Common myeloid progenitor, CD34-positive (primary cell): ENCODE results near the gene HIPK1.

ENCODE experiments used
- CTCF ChIA-PET: fragments of 350-600 bp; sonication (Branson Sonifier 250); formaldehyde crosslinking; loops from one replicate; lab custom pipeline; 2021; ENCODE audit warnings: antibody characterized with exemption; lab: Charles Lee
- POLR2A ChIA-PET: fragments of 350-600 bp; sonication (Branson Sonifier 250); formaldehyde crosslinking; loops from one replicate; lab custom pipeline; 2021; ENCODE audit warnings: antibody characterized with exemption; lab: Charles Lee
- DNase-seq, 3 donors: peaks; one replicate each; pipeline versions ENCODE4 v3.0.0 to v3.0.0-alpha.2; 2013
- H3K27ac ChIP-seq, 2 experiments: 1 replicate in 1 of 2; 2 replicates in 1 of 2; pipeline ENCODE4 v1.7.0; 2013; ENCODE audit warnings: inconsistent platforms in 2 of 2, low read length in 2 of 2, mild to moderate bottlenecking in 2 of 2, low read depth in 1 of 2, moderate library complexity in 1 of 2; ENCODE audit not compliant: severe bottlenecking in 2 of 2, insufficient read depth in 1 of 2, poor library complexity in 1 of 2
- H3K27me3 ChIP-seq, 5 experiments: replicated peaks in 2 of 5; 1 replicate in 3 of 5; 2 replicates in 2 of 5; pipeline versions ENCODE4 v1.6.1 to v1.7.0; 2013; ENCODE audit warnings: low read length in 4 of 5, mild to moderate bottlenecking in 2 of 5, moderate library complexity in 2 of 5, inconsistent platforms in 1 of 5; ENCODE audit not compliant: insufficient read depth in 5 of 5, control insufficient read depth in 4 of 5
- H3K36me3 ChIP-seq, 4 experiments: 1 replicate in 2 of 4; 2 replicates in 2 of 4; pipeline versions ENCODE4 v1.6.1 to v1.7.0; 2013; ENCODE audit warnings: low read length in 3 of 4, control low read depth in 1 of 4, mild to moderate bottlenecking in 1 of 4; ENCODE audit not compliant: control insufficient read depth in 4 of 4, insufficient read depth in 4 of 4
- H3K4me1 ChIP-seq, 4 experiments: 1 replicate in 3 of 4; 2 replicates in 1 of 4; pipeline versions ENCODE4 v1.6.1 to v1.7.1; 2013; ENCODE audit warnings: low read length in 3 of 4, mild to moderate bottlenecking in 3 of 4, control low read depth in 1 of 4, inconsistent platforms in 1 of 4, moderate library complexity in 1 of 4; ENCODE audit not compliant: control insufficient read depth in 4 of 4, insufficient read depth in 4 of 4; ENCODE audit errors: control extremely low read depth in 1 of 4
- H3K4me3 ChIP-seq, 7 experiments: 1 replicate in 4 of 7; 2 replicates in 3 of 7; pipeline versions ENCODE4 v1.5.1 to v1.7.0; 2013; ENCODE audit warnings: mild to moderate bottlenecking in 7 of 7, low read length in 6 of 7, moderate library complexity in 6 of 7, inconsistent platforms in 2 of 7, low read depth in 2 of 7, control low read depth in 1 of 7; ENCODE audit not compliant: insufficient read depth in 4 of 7, control insufficient read depth in 1 of 7; ENCODE audit errors: extremely low read depth in 1 of 7
- H3K9me3 ChIP-seq, 5 experiments: 1 replicate in 4 of 5; 2 replicates in 1 of 5; pipeline versions ENCODE4 v1.6.1 to v1.7.1; 2013; ENCODE audit warnings: low read length in 4 of 5, mild to moderate bottlenecking in 2 of 5, inconsistent platforms in 1 of 5, low read depth in 1 of 5, moderate library complexity in 1 of 5; ENCODE audit not compliant: control insufficient read depth in 4 of 5, insufficient read depth in 2 of 5; ENCODE audit errors: control extremely low read depth in 1 of 5
- WGBS: methylation state at CpG from one replicate; pipeline ENCODE4 v1.1.5; 2013; ENCODE audit not compliant: insufficient coverage; 5-methylcytosine and 5-hydroxymethylcytosine counted together

The HIPK1 gene

DNA sequence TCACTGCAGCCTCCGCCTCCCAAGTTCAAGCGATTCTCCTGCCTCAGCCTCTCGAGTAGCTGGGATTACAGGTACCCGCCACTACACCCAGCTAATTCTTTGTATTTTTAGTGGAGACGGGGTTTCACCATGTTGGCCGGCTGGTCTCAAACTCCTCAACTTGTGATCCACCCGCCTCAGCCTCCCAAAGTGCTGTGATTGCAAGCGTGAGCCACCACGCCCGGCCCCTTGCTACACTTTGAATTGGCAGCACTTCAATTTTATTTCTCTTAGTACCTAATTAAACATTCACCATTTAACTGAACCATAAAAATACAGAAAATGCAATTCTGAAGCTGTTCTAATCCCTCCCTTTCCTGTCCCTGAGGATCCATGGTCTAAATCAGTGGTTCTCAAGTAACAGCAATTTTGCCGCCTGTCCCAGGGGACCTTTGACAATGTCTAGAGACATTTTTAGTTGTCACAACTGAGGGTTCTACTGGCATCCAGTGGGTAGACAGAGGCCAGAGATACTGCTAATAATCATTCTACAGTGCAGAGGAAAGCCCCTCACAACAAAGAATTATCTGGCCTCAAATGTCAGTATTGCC is 37.4 kb upstream of the HIPK1 start:
- CTCF ChIA-PET, result interaction anchor here (0.7 to 1.2 kb wide), 2 partner anchors 16 to 32 kb away, joined by 3 read pairs; no protein-coding TSS in a partner anchor

DNA sequence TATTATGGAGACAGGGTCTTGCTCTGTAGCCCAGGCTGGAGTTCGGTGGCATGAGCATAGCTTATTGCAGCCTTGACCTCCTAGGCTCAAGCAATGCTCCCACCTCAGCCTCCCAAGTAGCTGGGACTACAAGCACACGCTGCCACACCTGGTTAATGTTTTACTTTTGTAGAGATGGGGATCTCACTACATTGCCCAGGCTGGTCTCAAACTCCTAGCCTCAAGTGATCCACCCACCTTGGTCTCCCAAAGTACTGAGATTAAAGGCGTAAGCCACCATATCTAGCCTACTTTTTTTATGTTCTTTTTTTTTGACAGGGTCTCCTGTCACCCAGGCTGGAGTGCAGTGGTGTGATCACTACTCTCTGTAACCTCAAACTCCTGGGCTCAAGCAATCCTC is 35.9 kb upstream of the HIPK1 start:
- no peak overlapping the region for H3K4me3 ChIP-seq
- 100% methylated on average over 3 of the region's 3 CpGs for WGBS
- H3K27me3 ChIP-seq, result no peaks in the 10 kb centered on the region
- no peaks in the 10 kb centered on the region for H3K4me1 ChIP-seq
- H3K36me3 ChIP-seq, result peaks cover 10 to 36% (median 25%) of the 10 kb centered on the region in 4 experiments
- no peak overlapping the region for H3K27ac ChIP-seq
- DNase-seq, result no peak
- no peaks in the 10 kb centered on the region for H3K9me3 ChIP-seq
- POLR2A ChIA-PET, result no interaction called here
- CTCF ChIA-PET, result interaction anchor here (0.6 to 1.7 kb wide), 6 partner anchors 11 to 58 kb away, joined by 3 to 5 read pairs (median 3); partner anchors contain the start of gene AP4B1

More for the DNA sequence above, 37.4 kb upstream of the HIPK1 start:
- WGBS, result 100% methylated on average over 8 of the region's 11 CpGs
- Histone ChIP-seq H3K4me1 (peaks cover 0 to 2% (median 0%) of the 10 kb centered on the region in 4 experiments), H3K36me3 (peaks cover 9 to 27% (median 17%) of the 10 kb centered on the region in 4 experiments), H3K27me3 (no peaks in the 10 kb centered on the region), H3K9me3 (no peaks in the 10 kb centered on the region), H3K4me3 (no peak overlapping the region), H3K27ac (no peak overlapping the region)
- POLR2A ChIA-PET, result no interaction called here
- no peak for DNase-seq

DNA sequence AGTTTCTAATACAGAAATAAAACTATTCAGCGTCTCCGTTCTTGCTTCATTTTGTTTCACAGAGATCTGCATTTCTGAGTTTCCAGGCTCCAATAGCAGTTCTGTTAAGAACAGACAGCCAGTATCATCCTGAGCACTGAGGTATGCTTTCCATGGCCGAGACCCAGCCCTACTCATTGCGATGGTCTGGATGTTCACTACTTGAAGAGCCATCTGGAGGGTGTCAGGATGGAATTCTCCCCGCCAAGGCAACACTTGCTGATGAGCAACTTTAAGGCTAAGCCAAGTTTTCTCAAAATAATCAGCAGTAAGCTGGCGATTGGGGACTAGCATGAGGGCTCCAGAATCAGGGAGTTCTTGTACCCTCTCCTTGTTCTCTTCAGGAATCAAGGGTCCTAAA is 34.0 kb upstream of the HIPK1 start:
- 96% methylated on average over 6 of the region's 6 CpGs for whole genome bisulfite sequencing
- POLR2A ChIA-PET, result no interaction called here
- H3K27me3 ChIP-seq, result no peaks in the 10 kb centered on the region
- no peaks in the 10 kb centered on the region for H3K9me3 ChIP-seq
- no peaks in the 10 kb centered on the region for H3K4me1 ChIP-seq
- CTCF ChIA-PET, result no interaction called here
- no peak for DNase-seq
- H3K4me3 ChIP-seq, result no peak overlapping the region
- no peak overlapping the region for H3K27ac ChIP-seq
- peaks cover 20 to 54% (median 38%) of the 10 kb centered on the region in 4 experiments for H3K36me3 ChIP-seq

DNA sequence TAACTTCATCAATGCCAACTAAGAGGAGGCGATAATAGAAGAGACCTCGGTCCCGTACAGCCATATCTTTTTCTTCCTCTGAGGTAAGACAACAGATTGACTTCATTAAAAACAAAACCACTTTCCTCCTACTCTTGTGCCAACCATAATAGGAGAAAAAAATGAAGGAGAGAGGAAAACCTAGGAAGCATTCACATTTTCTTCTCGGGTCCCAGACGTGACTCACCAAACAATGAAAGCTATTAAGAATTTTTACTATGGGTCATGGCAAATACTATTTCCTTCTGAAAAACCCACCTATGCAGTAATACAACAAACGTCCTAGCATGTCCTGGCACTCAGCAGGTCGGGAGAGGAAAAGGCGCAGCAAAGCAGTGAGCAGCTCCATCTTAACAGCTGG is 33.2 kb upstream of the HIPK1 start:
- Histone ChIP-seq H3K27me3 (no peaks in the 10 kb centered on the region), H3K4me3 (no peak overlapping the region), H3K36me3 (peaks cover 20 to 59% (median 42%) of the 10 kb centered on the region in 4 experiments), H3K4me1 (no peaks in the 10 kb centered on the region), H3K27ac (no peak overlapping the region), H3K9me3 (no peaks in the 10 kb centered on the region)
- DNase-seq, result no peak
- 100% methylated on average over 2 of the region's 8 CpGs for WGBS
- POLR2A ChIA-PET, result no interaction called here
- CTCF ChIA-PET, result interaction anchor here (0.6 to 1.5 kb wide), 4 partner anchors 8 to 1398 kb away, joined by 3 to 7 read pairs (median 3); partner anchors contain the start of gene BCL2L15

DNA sequence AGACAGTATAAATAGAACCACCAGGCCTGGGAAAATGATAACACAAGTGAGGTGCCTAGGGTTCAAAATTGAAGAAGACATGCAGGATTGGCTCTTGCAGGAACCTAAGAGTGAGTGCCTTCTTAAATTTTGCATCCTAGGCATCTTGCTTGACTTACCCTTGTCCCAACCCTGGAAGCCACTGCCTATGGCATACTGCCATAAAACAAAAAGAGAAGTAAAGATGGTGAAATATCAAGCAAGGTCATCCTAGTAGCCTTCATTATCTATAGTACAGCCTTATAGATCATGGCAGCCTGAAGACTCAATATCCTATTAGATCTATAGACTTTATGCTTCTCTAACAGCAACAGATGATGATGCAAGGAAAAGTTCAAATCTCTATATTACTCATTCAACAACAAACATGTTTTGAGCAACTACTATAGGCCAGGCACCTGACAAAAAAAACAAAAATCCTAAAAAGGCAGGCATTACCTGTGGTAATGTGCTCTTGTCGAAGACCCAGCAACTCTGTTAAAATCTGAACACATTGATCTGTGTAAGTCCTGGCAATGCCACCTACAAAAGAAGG is 30.8 kb upstream of the HIPK1 start:
- WGBS, result no CpG with 5 or more reads among the region's 1 CpG
- H3K27ac ChIP-seq, result no peak overlapping the region
- no peak for DNase-seq
- H3K9me3 ChIP-seq, result no peaks in the 10 kb centered on the region
- H3K27me3 ChIP-seq, result no peaks in the 10 kb centered on the region
- H3K4me3 ChIP-seq, result no peak overlapping the region
- ChIA-PET CTCF (interaction anchor here (1.1 kb wide), 1 partner anchor 32 kb away, joined by 4 read pairs; no protein-coding TSS in a partner anchor), POLR2A (no interaction called here)
- peaks cover 22 to 67% (median 48%) of the 10 kb centered on the region in 4 experiments for H3K36me3 ChIP-seq
- peaks cover 0 to 4% (median 1%) of the 10 kb centered on the region in 4 experiments for H3K4me1 ChIP-seq

DNA sequence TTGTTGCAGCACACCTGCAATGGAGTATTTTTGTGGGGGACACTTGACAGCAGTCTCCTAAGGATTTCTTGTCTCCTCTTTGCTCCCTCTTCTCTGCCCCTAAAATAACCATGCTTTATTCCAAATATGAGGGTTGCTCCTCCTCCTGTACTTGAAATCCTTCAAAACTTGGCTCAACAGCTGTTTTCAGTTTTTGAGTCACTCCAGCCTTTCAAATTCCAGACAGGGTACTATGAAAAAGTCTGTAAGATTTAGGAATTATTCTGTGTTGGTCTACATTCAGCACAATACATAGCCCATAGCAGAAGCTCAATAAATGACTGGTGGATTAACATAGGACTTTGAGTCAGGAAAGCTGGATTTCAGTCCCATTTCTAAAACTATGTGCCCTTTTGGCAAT is 30.0 kb upstream of the HIPK1 start:
- Histone ChIP-seq H3K27me3 (no peaks in the 10 kb centered on the region), H3K36me3 (peaks cover 22 to 65% (median 47%) of the 10 kb centered on the region in 4 experiments), H3K4me1 (peaks cover 7 to 12% (median 9%) of the 10 kb centered on the region in 4 experiments), H3K9me3 (no peaks in the 10 kb centered on the region), H3K4me3 (no peak overlapping the region), H3K27ac (no peak overlapping the region)
- CTCF ChIA-PET, result interaction anchor here (1.1 to 1.6 kb wide), 2 partner anchors 9 to 31 kb away, joined by 3 to 4 read pairs; no protein-coding TSS in a partner anchor
- POLR2A ChIA-PET, result interaction anchor here (0.6 kb wide), 1 partner anchor 63 kb away, joined by 3 read pairs; no protein-coding TSS in a partner anchor
- no peak for DNase-seq

DNA sequence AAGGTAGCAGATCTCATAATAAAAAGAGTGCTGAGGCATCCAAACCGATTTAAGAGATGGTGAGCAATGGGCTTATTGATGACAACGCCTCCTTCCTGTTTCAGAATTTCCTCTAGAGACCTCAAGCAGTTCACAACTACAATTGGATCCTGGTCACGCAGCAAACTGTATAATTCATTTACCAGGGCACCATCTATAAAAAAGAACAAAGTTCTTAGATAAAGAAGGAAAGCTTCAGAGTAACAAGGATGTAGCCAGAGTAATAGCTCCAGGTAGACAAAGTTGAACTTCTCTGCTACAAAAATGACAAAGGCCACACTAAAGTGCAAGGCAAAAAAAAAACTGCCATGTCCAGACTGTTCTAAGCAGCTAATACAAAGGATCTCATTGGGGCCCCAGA is 27.9 kb upstream of the HIPK1 start:
- peaks cover 13 to 20% (median 15%) of the 10 kb centered on the region in 4 experiments for H3K4me1 ChIP-seq
- no peak overlapping the region for H3K27ac ChIP-seq
- H3K36me3 ChIP-seq, result peaks cover 16 to 45% (median 34%) of the 10 kb centered on the region in 4 experiments
- POLR2A ChIA-PET, result no interaction called here
- H3K4me3 ChIP-seq, result no peak overlapping the region
- no CpG with 5 or more reads among the region's 3 CpGs for WGBS
- no peaks in the 10 kb centered on the region for H3K9me3 ChIP-seq
- no peak for DNase-seq
- H3K27me3 ChIP-seq, result no peaks in the 10 kb centered on the region
- CTCF ChIA-PET, result interaction anchor here (0.8 to 2.1 kb wide), 5 partner anchors 12 to 66 kb away, joined by 3 to 5 read pairs (median 4); no protein-coding TSS in a partner anchor
